PC-3 (cell line): ENCODE results near the gene RNF126. TPM values are rescaled to one million over a fixed set of nuclear protein-coding genes. Genes with fewer than 3 reads are reported as not detected.

Experiments
- ATAC-seq: fragments of 200-7000 bp; cut with Tn5 transposase; 2 replicates; pipeline ENCODE4 v1.9.1; 2020; ENCODE audit warnings: mild to moderate bottlenecking, moderate library complexity
- BruUV-seq: library from RNA; stranded (reverse); fragments of 400-500 nt; replicated peaks from 2 replicates; lab custom pipeline; 2021; lab: Mats Ljungman, UMichigan
- CTCF ChIA-PET: fragments of 300-600 bp; sonication (Branson Sonifier 250); formaldehyde crosslinking; loops from one replicate; lab custom pipeline; 2022; ENCODE audit warnings: antibody characterized with exemption; lab: Charles Lee
- POLR2A ChIA-PET: fragments of 300-600 bp; sonication (Branson Sonifier 250); formaldehyde crosslinking; loops from one replicate; lab custom pipeline; 2022; ENCODE audit warnings: antibody characterized with exemption; ENCODE audit not compliant: unreplicated experiment; lab: Charles Lee
- DNase-seq: peaks from one replicate; pipeline ENCODE4 v3.0.0-alpha.2; 2015
- H2AFZ ChIP-seq: fragments of 300-600 bp; sonication (generic); 2 replicates; pipeline ENCODE4 v1.6.0; 2016; ENCODE audit warnings: antibody characterized with exemption, low read length
- H3F3A ChIP-seq: fragments of 300-600 bp; sonication (generic); one replicate; pipeline ENCODE4 v1.6.0; 2017; ENCODE audit warnings: antibody characterized with exemption, low read length, control low read depth, mild to moderate bottlenecking; ENCODE audit not compliant: unreplicated experiment
- H3K27ac ChIP-seq: fragments of 300-600 bp; sonication (generic); 2 replicates; pipeline ENCODE4 v1.5.1; 2016; ENCODE audit warnings: mild to moderate bottlenecking, low read length
- H3K27me3 ChIP-seq: fragments of 300-600 bp; sonication (generic); 2 replicates; pipeline ENCODE4 v1.6.1; 2016; ENCODE audit warnings: low read length, mixed read lengths
- H3K36me3 ChIP-seq: fragments of 300-600 bp; sonication (generic); 2 replicates; pipeline ENCODE4 v1.6.1; 2016; ENCODE audit warnings: low read depth, mixed run types, low read length, mixed read lengths
- H3K4me1 ChIP-seq: fragments of 300-600 bp; sonication (generic); 2 replicates; pipeline ENCODE4 v1.5.1; 2016; ENCODE audit warnings: low read length; ENCODE audit not compliant: insufficient read depth
- H3K4me2 ChIP-seq: fragments of 300-600 bp; sonication (generic); 2 replicates; pipeline ENCODE4 v1.6.0; 2016; ENCODE audit warnings: low read length
- H3K4me3 ChIP-seq: fragments of 300-600 bp; sonication (generic); 2 replicates; pipeline ENCODE4 v1.5.1; 2016; ENCODE audit warnings: mild to moderate bottlenecking, low read length, mixed read lengths
- H3K79me2 ChIP-seq: fragments of 300-600 bp; sonication (generic); 2 replicates; pipeline ENCODE4 v1.6.1; 2017; ENCODE audit warnings: low read length, mixed read lengths
- H3K9ac ChIP-seq: fragments of 300-600 bp; sonication (generic); 2 replicates; pipeline ENCODE4 v1.6.0; 2016; ENCODE audit warnings: mild to moderate bottlenecking, low read length
- H3K9me2 ChIP-seq: fragments of 300-600 bp; sonication (generic); replicated peaks from 2 replicates; pipeline ENCODE4 v1.6.1; 2016; ENCODE audit warnings: mixed run types, low read length, mixed read lengths
- H3K9me3 ChIP-seq: fragments of 300-600 bp; sonication (generic); 2 replicates; pipeline ENCODE4 v1.6.1; 2016; ENCODE audit warnings: low read length, mixed read lengths
- H4K20me1 ChIP-seq: fragments of 300-600 bp; sonication (generic); 2 replicates; pipeline ENCODE4 v1.6.1; 2016; ENCODE audit warnings: low read length, mixed read lengths
- EZH2 ChIP-seq: fragments of 300-600 bp; sonication (generic); IDR thresholded peaks from one replicate; pipeline ENCODE4 v1.6.1; 2017; ENCODE audit warnings: antibody characterized with exemption, mild to moderate bottlenecking, low read length; ENCODE audit not compliant: unreplicated experiment
- EZH2phosphoT487 ChIP-seq: fragments of 300-600 bp; sonication (generic); IDR thresholded peaks from 2 replicates; pipeline ENCODE4 v1.6.1; 2018; ENCODE audit warnings: mild to moderate bottlenecking, antibody characterized with exemption, low read length, borderline replicate concordance
- intact Hi-C: fragments of 100-400 bp; cut with micrococcal nuclease; formaldehyde crosslinking; loops from 2 replicates; pipeline ENCODE4 v1.9.0; 2023
- total RNA-seq: library from RNA; depleted of rRNA; stranded (reverse); fragments of >200 nt; gene quantifications from 2 replicates; pipeline ENCODE4 v1.2.3, GENCODE V29; 2014
- TF ChIP-seq, protein P1 (sequence below): fragments of 300-600 bp; sonication (generic); conservative IDR thresholded peaks from 2 replicates; pipeline ENCODE4 v1.5.1; 2017; ENCODE audit warnings: antibody characterized with exemption, low read depth, mild to moderate bottlenecking, low read length

The RNF126 gene
- total RNA-seq, 1 experiment from 2014 or later = 86.4 TPM

DNA sequence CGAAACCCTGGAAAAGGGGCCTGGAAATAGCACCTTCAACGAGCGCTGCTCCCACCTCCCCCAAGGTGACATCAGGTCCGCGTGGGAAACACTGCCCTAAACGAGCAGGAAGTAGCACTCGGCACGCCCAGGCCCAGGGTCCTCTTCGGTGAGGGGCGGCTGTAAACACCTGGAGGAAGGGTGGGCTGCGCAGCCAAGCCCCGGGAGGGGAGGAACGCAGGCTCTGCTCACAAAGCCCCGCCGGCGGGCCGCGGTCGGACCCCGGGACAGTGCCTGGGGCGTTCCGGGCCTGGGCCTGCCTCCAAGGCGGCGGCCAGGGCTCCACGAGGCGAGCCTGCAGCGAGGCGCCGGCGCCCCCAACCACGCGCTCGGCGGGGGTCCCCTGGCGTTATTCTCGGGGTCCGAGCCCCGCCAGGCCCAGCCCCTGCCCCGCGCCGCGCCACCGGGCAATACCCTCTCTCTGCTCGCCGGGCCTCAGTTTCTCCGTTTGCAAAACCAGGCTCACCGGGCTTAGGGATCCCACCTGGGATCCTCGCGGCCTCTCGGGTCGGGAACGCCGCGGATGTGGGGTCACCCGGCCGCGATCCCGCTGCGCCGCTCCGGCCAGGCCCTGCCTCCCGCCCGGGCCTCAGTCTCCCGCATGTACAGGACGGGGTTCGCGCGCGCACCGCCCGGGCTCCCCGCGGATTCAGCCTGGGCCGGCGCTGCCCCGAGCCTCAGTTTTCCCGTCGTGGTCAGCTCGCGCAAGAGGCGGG, 630 bp downstream of the RNF126 start:
- peak overlapping the region; percentile 88 for H3K4me3 ChIP-seq
- H3K27ac ChIP-seq = peak overlapping the region; percentile 70
- no peaks in the 10 kb centered on the region for H3F3A ChIP-seq
- H3K9me2 ChIP-seq = no peaks in the 10 kb centered on the region
- intact Hi-C loops = no loop called here
- H3K27me3 ChIP-seq = no peaks in the 10 kb centered on the region
- H3K79me2 ChIP-seq = peaks cover 56% of the 10 kb centered on the region
- peak overlapping the region; percentile 99 for H3K9ac ChIP-seq
- peaks cover 36% of the 10 kb centered on the region for H4K20me1 ChIP-seq
- CTCF ChIA-PET = no interaction called here
- H3K4me2 ChIP-seq = peak overlapping the region; percentile 99
- no peaks in the 10 kb centered on the region for H3K9me3 ChIP-seq
- POLR2A ChIA-PET = no interaction called here
- peaks cover 21% of the 10 kb centered on the region for H3K4me1 ChIP-seq
- ATAC-seq = no peak; the same call in 1 of the 2 replicates
- no peak overlapping the region for H2AFZ ChIP-seq
- no TSS peak for BruUV-seq
- H3K36me3 ChIP-seq = no peaks in the 10 kb centered on the region
- TF ChIP-seq, protein P1, sequence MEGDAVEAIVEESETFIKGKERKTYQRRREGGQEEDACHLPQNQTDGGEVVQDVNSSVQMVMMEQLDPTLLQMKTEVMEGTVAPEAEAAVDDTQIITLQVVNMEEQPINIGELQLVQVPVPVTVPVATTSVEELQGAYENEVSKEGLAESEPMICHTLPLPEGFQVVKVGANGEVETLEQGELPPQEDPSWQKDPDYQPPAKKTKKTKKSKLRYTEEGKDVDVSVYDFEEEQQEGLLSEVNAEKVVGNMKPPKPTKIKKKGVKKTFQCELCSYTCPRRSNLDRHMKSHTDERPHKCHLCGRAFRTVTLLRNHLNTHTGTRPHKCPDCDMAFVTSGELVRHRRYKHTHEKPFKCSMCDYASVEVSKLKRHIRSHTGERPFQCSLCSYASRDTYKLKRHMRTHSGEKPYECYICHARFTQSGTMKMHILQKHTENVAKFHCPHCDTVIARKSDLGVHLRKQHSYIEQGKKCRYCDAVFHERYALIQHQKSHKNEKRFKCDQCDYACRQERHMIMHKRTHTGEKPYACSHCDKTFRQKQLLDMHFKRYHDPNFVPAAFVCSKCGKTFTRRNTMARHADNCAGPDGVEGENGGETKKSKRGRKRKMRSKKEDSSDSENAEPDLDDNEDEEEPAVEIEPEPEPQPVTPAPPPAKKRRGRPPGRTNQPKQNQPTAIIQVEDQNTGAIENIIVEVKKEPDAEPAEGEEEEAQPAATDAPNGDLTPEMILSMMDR = no peak
- TF ChIP-seq EZH2 = no peak
- TF ChIP-seq EZH2phosphoT487 = no peak
- peak; percentile 38 for DNase-seq

DNA sequence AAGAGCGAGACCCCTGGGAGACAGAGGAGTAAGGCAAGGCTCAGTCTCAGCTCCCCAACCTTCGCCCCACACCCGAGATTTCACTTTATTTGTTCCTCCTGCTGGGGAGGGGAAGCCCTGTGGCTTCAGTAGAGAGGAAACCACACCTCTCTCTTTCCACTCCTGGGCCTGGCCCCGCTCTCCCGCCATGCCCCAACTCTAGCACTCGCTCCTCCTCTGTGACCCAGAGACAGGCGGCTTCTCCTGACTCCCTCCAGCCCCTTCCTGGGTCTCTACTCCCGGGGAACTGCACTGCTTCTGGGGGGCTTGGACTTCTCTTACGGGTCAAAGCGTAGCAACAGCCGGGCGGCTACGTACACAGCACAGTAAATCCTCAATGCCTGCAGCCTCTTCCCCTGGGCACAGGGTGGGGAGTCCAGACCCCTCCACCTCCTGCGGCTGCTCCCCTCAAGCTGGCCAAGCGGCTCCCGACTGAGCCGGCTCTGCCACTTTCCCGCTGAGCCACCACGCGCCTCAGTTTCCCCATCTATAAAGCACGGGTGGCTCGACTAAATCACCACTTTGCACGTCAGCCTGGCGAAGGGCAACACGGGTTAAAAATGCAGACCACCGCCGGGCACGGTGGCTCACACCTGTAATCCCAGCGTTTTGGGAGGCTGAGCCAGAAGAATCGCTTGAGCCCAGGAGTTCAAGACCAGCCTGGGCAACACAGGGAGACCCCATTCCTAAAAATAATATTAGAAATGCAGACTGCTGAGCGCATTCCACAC, 1.4 kb downstream of the RNF126 start:
- Histone ChIP-seq H3K27me3 (no peaks in the 10 kb centered on the region), H3K9me3 (no peaks in the 10 kb centered on the region), H3K79me2 (peaks cover 63% of the 10 kb centered on the region), H4K20me1 (peaks cover 44% of the 10 kb centered on the region), H3F3A (no peaks in the 10 kb centered on the region), H3K4me2 (peak overlapping the region; percentile 99), H3K36me3 (no peaks in the 10 kb centered on the region), H3K27ac (peak overlapping the region; percentile 70), H3K4me3 (peak overlapping the region; percentile 88), H2AFZ (no peak overlapping the region), H3K9ac (peak overlapping the region; percentile 99), H3K4me1 (peaks cover 21% of the 10 kb centered on the region), H3K9me2 (no peaks in the 10 kb centered on the region)
- DNase-seq (no peak), ATAC-seq (peak; percentile 40)
- ChIA-PET CTCF (no interaction called here), POLR2A (interaction anchor here (0.6 kb wide), 1 partner anchor 246 kb away, joined by 3 read pairs; no protein-coding TSS in a partner anchor)
- no peak for TF ChIP-seq EZH2phosphoT487
- TF ChIP-seq EZH2 = no peak
- TF ChIP-seq, protein P1 = no peak
- intact Hi-C loops = no loop called here
- TSS peak; percentile 55 for BruUV-seq
